GOT3 (cell line): ENCODE data around the gene ITGB8.

Source experiments
- DNase-seq: peaks from one replicate; lab custom pipeline; 2025; ENCODE audit warnings: mixed read lengths; lab: John Stamatoyannopoulos, UW

The ITGB8 gene

GRCh38 chr7:20417675-20418382 lies 87.1 kb downstream of the ITGB8 start:
- DNase-seq, result no peak

DNA sequence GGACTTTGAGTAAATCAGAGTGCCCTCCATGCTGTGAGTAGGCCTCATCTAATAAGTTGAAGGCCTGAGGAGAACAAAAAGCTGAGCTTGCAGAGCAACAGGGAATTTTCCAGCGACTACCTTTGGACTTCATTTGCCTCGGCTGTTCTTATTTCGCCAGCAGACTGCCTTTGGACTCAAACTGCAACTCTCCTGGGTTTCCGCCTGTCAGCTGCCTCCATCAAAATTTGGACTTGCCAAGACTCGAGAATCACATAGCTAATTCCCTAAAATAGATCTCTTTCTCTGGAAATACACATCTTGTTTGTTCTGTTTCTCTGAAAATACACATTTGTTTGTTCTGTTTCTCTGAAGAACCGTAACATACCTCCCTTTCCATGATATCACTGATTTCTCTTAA lies 93.8 kb downstream of the ITGB8 start:
- no peak for DNase-seq

DNA sequence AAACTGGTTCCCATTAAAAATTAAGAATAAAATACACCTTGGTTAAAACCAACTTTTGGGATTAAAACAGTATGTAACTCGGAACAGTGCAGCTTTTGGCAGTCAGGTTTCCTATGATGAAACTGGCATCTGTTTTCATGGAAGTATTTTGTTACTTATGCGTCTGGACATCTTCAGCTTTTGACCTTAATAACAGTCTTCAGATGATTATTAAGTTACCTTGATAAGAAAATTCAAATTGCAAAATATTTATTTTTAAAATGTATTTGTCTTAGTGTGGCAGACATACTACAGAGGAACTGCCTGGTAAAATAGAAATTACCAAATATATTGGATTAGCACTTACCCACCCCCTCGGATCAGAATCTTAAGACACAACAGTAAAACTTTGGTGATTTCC lies 100.0 kb downstream of the ITGB8 start:
- no peak for DNase-seq

DNA sequence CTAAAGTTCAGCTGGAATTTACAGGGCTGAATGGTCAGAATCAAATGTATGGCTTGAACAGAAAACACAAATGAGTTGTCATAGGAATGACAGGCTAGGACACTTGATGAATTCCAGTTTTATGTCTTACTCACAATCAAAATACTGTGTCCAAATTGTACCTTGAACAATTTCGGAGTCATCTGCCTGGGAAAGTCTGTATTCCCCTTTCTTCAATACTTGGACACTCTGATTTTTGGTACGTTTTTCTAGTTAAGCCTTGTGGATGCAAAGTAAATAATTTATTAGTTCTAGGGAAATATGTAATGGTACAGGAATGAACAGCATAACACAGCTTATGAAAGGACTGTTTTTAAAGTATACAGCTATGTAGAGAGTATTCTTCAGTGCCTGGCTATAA lies 100.4 kb downstream of the ITGB8 start:
- no peak for DNase-seq

GRCh38 chr7:20432071-20432470 lies 101.4 kb downstream of the ITGB8 start:
- no peak for DNase-seq

DNA sequence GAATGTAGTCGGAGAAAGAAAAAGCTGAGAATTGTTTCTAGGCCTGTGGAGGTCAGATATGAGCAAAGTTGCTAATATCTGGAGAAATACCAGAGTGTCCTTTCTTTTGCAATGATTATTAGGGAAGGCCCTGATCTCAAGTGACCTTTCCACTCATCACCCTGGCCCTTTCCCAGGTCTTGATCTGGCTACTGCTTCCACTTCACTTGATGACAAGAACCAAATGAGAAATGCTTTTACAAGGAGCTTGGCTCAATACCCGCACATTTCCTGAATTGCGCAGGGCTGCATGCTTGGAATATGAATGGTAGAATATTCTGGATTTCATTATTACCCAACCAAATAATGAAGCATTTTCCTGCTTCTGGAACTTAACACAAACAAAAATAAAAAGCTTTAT lies 104.6 kb downstream of the ITGB8 start:
- no peak for DNase-seq

DNA sequence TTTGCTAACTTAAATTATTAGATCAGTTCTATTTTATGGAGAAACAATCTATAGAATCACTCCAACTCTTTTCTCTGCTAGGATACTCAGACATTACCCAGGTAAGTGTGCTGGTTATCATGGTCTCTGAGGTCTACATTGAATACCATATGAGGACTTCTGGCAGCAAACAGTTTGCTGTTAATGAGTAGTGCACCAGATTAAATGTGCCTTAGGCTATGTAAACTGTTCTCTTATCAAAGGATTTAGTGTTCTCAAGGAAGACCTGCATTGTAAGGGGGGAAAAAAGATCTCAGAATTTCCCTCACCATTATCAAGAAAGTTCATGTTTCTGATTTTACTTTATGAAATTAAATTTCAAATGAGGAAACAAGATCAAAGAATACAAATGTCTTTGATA lies 107.5 kb downstream of the ITGB8 start:
- DNase-seq, result no peak

GRCh38 chr7:20438694-20439376 lies 108.1 kb downstream of the ITGB8 start:
- no peak for DNase-seq

GRCh38 chr7:20439416-20440185 lies 108.9 kb downstream of the ITGB8 start:
- DNase-seq, result no peak

GRCh38 chr7:20440472-20441105 lies 109.9 kb downstream of the ITGB8 start:
- DNase-seq, result no peak

GRCh38 chr7:20441346-20441745 lies 110.6 kb downstream of the ITGB8 start:
- no peak for DNase-seq

GRCh38 chr7:20441991-20442441 lies 111.3 kb downstream of the ITGB8 start:
- DNase-seq, result no peak

DNA sequence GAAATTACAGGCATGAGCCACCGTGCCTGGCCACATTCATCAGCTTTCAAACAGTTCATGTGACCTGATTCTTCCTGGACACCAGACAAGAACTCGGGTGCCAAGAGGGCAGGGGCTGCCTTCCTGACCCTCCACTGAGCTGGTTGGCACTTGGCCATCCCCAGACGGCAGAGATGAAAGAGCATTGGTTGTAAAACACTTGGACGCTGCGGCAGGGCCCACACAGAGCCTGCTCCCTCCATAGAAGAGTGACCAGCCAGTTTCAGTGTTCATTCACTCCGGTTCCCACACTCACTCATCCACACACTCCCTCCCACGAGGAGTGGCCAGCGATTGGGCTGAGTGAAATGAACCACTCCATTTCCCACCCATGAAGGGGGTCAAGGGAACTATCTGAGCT lies 112.3 kb downstream of the ITGB8 start:
- no peak for DNase-seq

- DNase-seq, result no peak
Measured at GRCh38 chr7:20444030-20444800, 113.5 kb downstream of the ITGB8 start.

DNA sequence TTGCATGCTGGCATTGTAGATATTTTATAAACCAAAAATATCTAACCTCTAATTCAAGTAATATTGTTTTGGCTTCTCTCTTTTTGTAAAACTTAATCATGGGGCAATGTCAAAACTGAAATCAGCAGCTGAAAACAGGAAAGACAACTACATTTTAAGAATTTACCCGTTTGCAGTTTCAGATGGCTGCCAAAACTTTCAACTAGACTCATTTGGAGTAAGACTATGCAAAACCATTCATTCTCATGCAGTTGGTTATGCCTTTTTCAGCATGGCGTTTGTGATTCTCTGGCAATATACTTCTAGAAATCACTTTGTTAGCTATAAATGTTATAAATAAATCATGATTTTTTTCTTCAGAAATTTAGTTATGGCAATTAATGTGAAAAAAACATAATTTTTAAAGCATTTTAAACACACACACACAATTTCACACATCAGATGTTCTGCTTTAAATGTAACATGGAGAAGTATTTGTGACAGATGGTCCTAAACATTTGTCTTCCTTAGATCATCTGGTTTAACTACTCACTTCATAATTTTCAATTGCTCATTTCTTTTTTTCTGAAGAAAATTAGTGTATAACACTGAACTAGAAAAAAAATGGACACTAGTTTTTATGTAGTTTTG lies 116.4 kb downstream of the ITGB8 start:
- no peak for DNase-seq

GRCh38 chr7:20449176-20449575 lies 118.5 kb downstream of the ITGB8 start:
- no peak for DNase-seq

GRCh38 chr7:20450536-20450935 lies 119.8 kb downstream of the ITGB8 start:
- DNase-seq, result no peak

- DNase-seq, result no peak
Measured at GRCh38 chr7:20454202-20454601, 123.5 kb downstream of the ITGB8 start.

GRCh38 chr7:20456701-20457100 lies 126.0 kb downstream of the ITGB8 start:
- no peak for DNase-seq

DNA sequence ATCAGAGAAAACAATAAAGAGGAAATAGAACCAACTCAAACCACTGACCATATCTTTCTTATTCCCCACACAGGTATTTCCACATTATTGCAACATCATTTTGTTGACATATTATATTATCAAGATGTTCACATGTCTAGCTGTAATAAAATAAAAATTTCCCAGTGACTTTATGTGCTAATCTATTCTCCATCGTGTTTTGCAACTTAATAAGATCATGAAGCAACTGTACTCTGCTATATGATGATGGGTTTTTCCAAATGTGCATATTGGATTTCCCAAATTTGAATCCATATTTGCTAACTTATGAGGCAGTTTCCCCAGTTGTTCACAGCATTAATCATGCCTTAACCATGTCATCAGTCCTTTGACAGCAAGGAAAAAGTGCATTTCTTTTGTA lies 127.8 kb downstream of the ITGB8 start:
- DNase-seq, result no peak

GRCh38 chr7:20459419-20459818 lies 128.7 kb downstream of the ITGB8 start:
- DNase-seq, result no peak
